Chondrocyte (in vitro differentiated cells): ENCODE results near the gene DOCK8. TPM values are rescaled to one million over a fixed set of nuclear protein-coding genes. Genes with fewer than 3 reads are reported as not detected.

Source experiments
- DNase-seq: peaks from one replicate; pipeline ENCODE4 v3.0.0; 2021; ENCODE audit warnings: mixed read lengths, low spot score
- H3K27ac Mint-ChIP-seq: one replicate; pipeline ENCODE4 v1.8.0; 2021; ENCODE audit warnings: mild to moderate bottlenecking, moderate library complexity, mixed read lengths; ENCODE audit not compliant: unreplicated experiment
- H3K27me3 Mint-ChIP-seq: 2 replicates; pipeline ENCODE4 v1.8.0; 2021; ENCODE audit warnings: low read depth, mixed read lengths
- H3K36me3 Mint-ChIP-seq: 2 replicates; pipeline ENCODE4 v1.8.0; 2021; ENCODE audit warnings: low read depth, mixed read lengths
- H3K4me1 Mint-ChIP-seq: 2 replicates; pipeline ENCODE4 v1.8.0; 2021; ENCODE audit warnings: low read depth, mild to moderate bottlenecking, mixed read lengths
- H3K4me3 Mint-ChIP-seq: one replicate; pipeline ENCODE4 v1.8.0; 2021; ENCODE audit warnings: mild to moderate bottlenecking, moderate library complexity, mixed read lengths; ENCODE audit not compliant: unreplicated experiment
- H3K9me3 Mint-ChIP-seq: 2 replicates; pipeline ENCODE4 v1.8.0; 2021; ENCODE audit warnings: low read depth, mixed read lengths
- CTCF ChIP-seq: fragments of 200-600 bp; sonication (generic); IDR thresholded peaks from 2 replicates; pipeline ENCODE4 v1.5.0; 2021; ENCODE audit warnings: antibody characterized with exemption, mild to moderate bottlenecking, moderate library complexity
- total RNA-seq: library from RNA; stranded (reverse); gene quantifications from 3 replicates; pipeline ENCODE4 v1.2.1, GENCODE V29; 2021

DOCK8 gene
- total RNA-seq, 1 donor from 2014 or later: 0.17 TPM

GRCh38 chr9:221989-222776, 7.5 kb downstream of the DOCK8 start:
- DNase-seq: no peak
- Mint-ChIP-seq H3K27me3 (peaks cover 22% of the 10 kb centered on the region), H3K27ac (no peak overlapping the region), H3K4me1 (no peaks in the 10 kb centered on the region), H3K4me3 (no peak overlapping the region), H3K36me3 (no peaks in the 10 kb centered on the region), H3K9me3 (no peaks in the 10 kb centered on the region)
- no peak for TF ChIP-seq CTCF

- Mint-ChIP-seq H3K4me3 (no peak overlapping the region), H3K4me1 (no peaks in the 10 kb centered on the region), H3K27ac (no peak overlapping the region), H3K9me3 (no peaks in the 10 kb centered on the region), H3K27me3 (peaks cover 19% of the 10 kb centered on the region), H3K36me3 (no peaks in the 10 kb centered on the region)
- TF ChIP-seq CTCF: no peak
- no peak for DNase-seq
Measured at GRCh38 chr9:223152-223551, 8.5 kb downstream of the DOCK8 start.

- H3K27ac Mint-ChIP-seq: no peak overlapping the region
- H3K9me3 Mint-ChIP-seq: no peaks in the 10 kb centered on the region
- no peak for DNase-seq
- H3K4me3 Mint-ChIP-seq: no peak overlapping the region
- TF ChIP-seq CTCF: no peak
- H3K36me3 Mint-ChIP-seq: no peaks in the 10 kb centered on the region
- H3K27me3 Mint-ChIP-seq: peaks cover 19% of the 10 kb centered on the region
- H3K4me1 Mint-ChIP-seq: no peaks in the 10 kb centered on the region
Measured at GRCh38 chr9:224026-224425, 9.4 kb downstream of the DOCK8 start.

GRCh38 chr9:224582-225520, 10.2 kb downstream of the DOCK8 start:
- no peaks in the 10 kb centered on the region for H3K36me3 Mint-ChIP-seq
- no peak for DNase-seq
- no peak for TF ChIP-seq CTCF
- H3K4me1 Mint-ChIP-seq: no peaks in the 10 kb centered on the region
- H3K27me3 Mint-ChIP-seq: peaks cover 19% of the 10 kb centered on the region
- H3K27ac Mint-ChIP-seq: no peak overlapping the region
- no peak overlapping the region for H3K4me3 Mint-ChIP-seq
- H3K9me3 Mint-ChIP-seq: no peaks in the 10 kb centered on the region

GRCh38 chr9:227860-228259, 13.2 kb downstream of the DOCK8 start:
- TF ChIP-seq CTCF: no peak
- H3K4me3 Mint-ChIP-seq: no peak overlapping the region
- no peak for DNase-seq
- no peaks in the 10 kb centered on the region for H3K36me3 Mint-ChIP-seq
- H3K4me1 Mint-ChIP-seq: no peaks in the 10 kb centered on the region
- H3K9me3 Mint-ChIP-seq: no peaks in the 10 kb centered on the region
- H3K27me3 Mint-ChIP-seq: peaks cover 10% of the 10 kb centered on the region
- H3K27ac Mint-ChIP-seq: no peak overlapping the region
